ENCODE results near the gene TMEM114.

TMEM114 gene

GRCh38 chr16:8554022-8554421 is 36.3 kb downstream of the TMEM114 start:
- Histone ChIP-seq H3F3A (ENCODE audit: insufficient read depth) (no peaks in the 10 kb centered on the region), H3K9me3 (ENCODE audit: insufficient read depth, low read length) (no peaks in the 10 kb centered on the region), H3K79me2 (ENCODE audit: insufficient read depth, low read length) (no peaks in the 10 kb centered on the region), H4K20me1 (ENCODE audit: low read depth, low read length) (no peaks in the 10 kb centered on the region), H2AFZ (ENCODE audit: low read depth, low read length, severe bottlenecking) (no peak overlapping the region), H3K9me2 (replicated peaks; ENCODE audit: insufficient read depth, low read length) (no peaks in the 10 kb centered on the region), H3K36me3 (ENCODE audit: low read length) (no peaks in the 10 kb centered on the region), H3K4me2 (ENCODE audit: low read depth, low read length, poor library complexity, severe bottlenecking) (no peak overlapping the region), H3K27me3 (ENCODE audit: low read length) (no peaks in the 10 kb centered on the region; the same call in 1 of the 2 replicates), H3K27ac (ENCODE audit: low read depth, low read length) (no peak overlapping the region), H3K9ac (ENCODE audit: low read length) (no peak overlapping the region), H3K4me3 (ENCODE audit: insufficient read depth, low read length, poor library complexity, severe bottlenecking) (no peak overlapping the region)
- TF ChIP-seq CTCF (IDR thresholded peaks at IDR 0.05; ENCODE audit: insufficient read depth, low read length, poor library complexity, severe bottlenecking) (no peak), EZH2phosphoT487 (conservative IDR thresholded peaks at IDR 0.05; ENCODE audit: low read length) (no peak)

DNA sequence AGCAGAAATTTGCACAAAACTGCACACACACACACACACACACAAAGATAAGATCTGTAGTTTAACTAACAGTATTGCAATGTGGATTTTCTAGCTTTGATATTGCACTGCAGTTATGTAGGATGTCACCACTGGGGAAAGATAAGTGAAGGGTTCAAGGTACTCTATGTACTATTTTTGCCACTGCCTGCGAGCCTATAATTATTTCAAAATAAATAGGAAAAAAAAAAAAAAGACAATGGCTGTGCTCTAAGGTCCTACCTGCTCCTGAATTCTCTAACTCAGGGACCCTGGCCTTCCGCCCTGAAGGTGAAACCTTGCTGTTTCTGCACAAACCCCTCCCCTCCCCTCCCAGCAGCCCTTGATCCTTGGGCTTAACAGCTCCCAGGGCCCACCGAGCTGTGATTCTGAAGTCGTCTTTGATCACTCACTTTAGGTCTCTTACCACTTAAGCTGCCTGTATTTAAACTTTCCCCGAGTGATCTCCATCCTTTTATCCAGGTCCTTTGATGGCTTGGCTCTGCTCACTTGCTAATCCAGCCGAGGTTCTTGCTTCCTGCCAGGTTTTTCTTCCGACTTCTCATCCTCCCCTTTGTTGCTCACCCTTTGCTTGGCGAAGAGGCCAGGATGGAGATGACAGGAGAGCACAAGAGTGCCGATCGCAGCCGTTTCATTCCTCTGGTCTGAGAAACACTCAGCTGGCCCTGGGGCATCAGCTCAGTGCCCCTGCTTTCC is 37.7 kb downstream of the TMEM114 start:
- Histone ChIP-seq H3K36me3 (ENCODE audit: low read length) (no peaks in the 10 kb centered on the region), H3K27me3 (ENCODE audit: low read length) (no peaks in the 10 kb centered on the region; the same call in 1 of the 2 replicates), H3K9ac (ENCODE audit: low read length) (no peak overlapping the region)

DNA sequence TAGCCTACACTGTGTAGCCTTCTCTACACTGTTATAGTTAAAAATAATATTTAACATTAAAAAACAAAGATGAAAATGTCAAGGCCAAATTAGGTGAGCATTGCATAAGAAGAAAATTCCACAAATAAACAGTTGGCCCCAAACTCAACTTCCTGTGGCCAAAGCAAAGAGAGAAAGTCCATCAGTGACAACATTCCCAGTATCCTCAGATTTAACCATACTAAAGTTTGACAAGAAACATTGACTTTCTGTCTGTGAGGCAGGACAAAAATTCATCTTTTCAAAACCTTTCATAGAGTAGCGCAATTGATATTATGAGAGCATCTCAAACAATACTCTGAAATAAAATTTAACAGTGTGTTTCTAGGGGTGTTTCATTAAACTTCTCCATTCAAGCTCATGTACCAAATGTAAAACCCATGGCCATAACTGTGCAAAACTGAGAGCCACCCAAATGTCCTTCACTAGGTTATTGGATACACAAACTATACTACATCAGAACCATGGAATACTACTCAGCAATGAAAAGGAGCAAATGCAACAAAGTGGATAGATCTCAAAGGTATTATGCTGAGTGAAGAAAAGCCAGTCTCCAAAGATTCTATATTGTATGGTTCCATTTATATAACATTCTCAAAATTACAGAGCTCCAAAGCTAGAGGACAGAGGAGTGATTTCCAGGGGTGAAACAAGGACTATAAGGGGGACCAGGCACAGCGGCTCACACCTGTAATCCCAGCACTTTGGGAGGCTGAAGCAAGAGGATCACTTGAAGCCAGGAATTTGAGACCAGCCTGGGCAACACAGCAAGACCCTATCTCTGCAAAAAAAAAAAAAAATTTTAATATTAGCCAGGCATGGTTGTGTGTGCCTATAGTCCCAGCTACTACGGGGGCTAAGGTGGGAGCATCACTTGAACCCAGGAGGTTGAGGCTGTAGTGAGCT is 38.7 kb downstream of the TMEM114 start:
- no peak for TF ChIP-seq CTCF (IDR thresholded peaks at IDR 0.05; ENCODE audit: insufficient read depth, low read length, poor library complexity, severe bottlenecking)
- TF ChIP-seq EZH2phosphoT487 (conservative IDR thresholded peaks at IDR 0.05; ENCODE audit: low read length) = no peak
- no peak overlapping the region for H3K4me2 ChIP-seq (ENCODE audit: low read depth, low read length, poor library complexity, severe bottlenecking)
- no peak overlapping the region for H3K9ac ChIP-seq (ENCODE audit: low read length)
- no peak overlapping the region for H3K4me3 ChIP-seq (ENCODE audit: insufficient read depth, low read length, poor library complexity, severe bottlenecking)
- no peaks in the 10 kb centered on the region for H3F3A ChIP-seq (ENCODE audit: insufficient read depth)
- H3K9me2 ChIP-seq (replicated peaks; ENCODE audit: insufficient read depth, low read length) = no peaks in the 10 kb centered on the region
- H3K27ac ChIP-seq (ENCODE audit: low read depth, low read length) = no peak overlapping the region
- H2AFZ ChIP-seq (ENCODE audit: low read depth, low read length, severe bottlenecking) = no peak overlapping the region
- no peaks in the 10 kb centered on the region; the same call in 1 of the 2 replicates for H3K27me3 ChIP-seq (ENCODE audit: low read length)
- no peaks in the 10 kb centered on the region for H3K36me3 ChIP-seq (ENCODE audit: low read length)
- no peaks in the 10 kb centered on the region for H4K20me1 ChIP-seq (ENCODE audit: low read depth, low read length)
- no peaks in the 10 kb centered on the region for H3K9me3 ChIP-seq (ENCODE audit: insufficient read depth, low read length)
- no peaks in the 10 kb centered on the region for H3K79me2 ChIP-seq (ENCODE audit: insufficient read depth, low read length)

More for the DNA sequence above, 37.7 kb downstream of the TMEM114 start:
- H3K79me2 ChIP-seq (ENCODE audit: insufficient read depth, low read length) = no peaks in the 10 kb centered on the region
- H3K9me2 ChIP-seq (replicated peaks; ENCODE audit: insufficient read depth, low read length) = no peaks in the 10 kb centered on the region
- H3K4me2 ChIP-seq (ENCODE audit: low read depth, low read length, poor library complexity, severe bottlenecking) = no peak overlapping the region
- no peaks in the 10 kb centered on the region for H3F3A ChIP-seq (ENCODE audit: insufficient read depth)
- no peak overlapping the region for H2AFZ ChIP-seq (ENCODE audit: low read depth, low read length, severe bottlenecking)
- no peak overlapping the region for H3K4me3 ChIP-seq (ENCODE audit: insufficient read depth, low read length, poor library complexity, severe bottlenecking)
- H3K27ac ChIP-seq (ENCODE audit: low read depth, low read length) = no peak overlapping the region
- TF ChIP-seq CTCF (IDR thresholded peaks at IDR 0.05; ENCODE audit: insufficient read depth, low read length, poor library complexity, severe bottlenecking) (no peak), EZH2phosphoT487 (conservative IDR thresholded peaks at IDR 0.05; ENCODE audit: low read length) (no peak)
- H4K20me1 ChIP-seq (ENCODE audit: low read depth, low read length) = no peaks in the 10 kb centered on the region
- H3K9me3 ChIP-seq (ENCODE audit: insufficient read depth, low read length) = no peaks in the 10 kb centered on the region
